ENCODE data around the gene LMCD1. TPM values are rescaled to one million over a fixed set of nuclear protein-coding genes. Genes with fewer than 3 reads are reported as not detected.

The LMCD1 gene
- total RNA-seq, 1 donor from 2014 or later = 1.3 TPM

Other genes starting within 250 kb of the LMCD1 start
- gene SSUH2, start 143.0 kb downstream of the LMCD1 start, total RNA-seq (ENCODE audit: unreplicated experiment) = 0.66 TPM
- 0.29 TPM for gene CAV3, start 232.0 kb downstream of the LMCD1 start, total RNA-seq (ENCODE audit: unreplicated experiment)